Left lobe of liver (tissue), 2 donors: ENCODE data around the gene ZNF569. TPM values are rescaled to one million over a fixed set of nuclear protein-coding genes. Genes with fewer than 3 reads are reported as not detected.
"Not testable (repeated sequence)": the region's sequence is repeated elsewhere in the genome, so short reads cannot be mapped to it uniquely, and the experiment has no call there.

Experiments
- ATAC-seq: fragments of 200-7000 bp; cut with Tn5 transposase; one replicate; pipeline ENCODE4 v1.9.1; 2020; ENCODE audit warnings: mild to moderate bottlenecking, moderate library complexity
- DNase-seq: peaks from one replicate; pipeline ENCODE4 v3.0.0-alpha.2; 2020; ENCODE audit warnings: low spot score
- total RNA-seq: library from RNA; stranded (reverse); gene quantifications from one replicate; pipeline ENCODE4 v1.2.1, GENCODE V29; 2021
- donor health status: DM: no; HTN: no; CAD: no; lungs with moderate emphysema.
- donor health status: DM: no; HTN: yes; CAD: no.

The ZNF569 gene
- 2.1 TPM for total RNA-seq

DNA sequence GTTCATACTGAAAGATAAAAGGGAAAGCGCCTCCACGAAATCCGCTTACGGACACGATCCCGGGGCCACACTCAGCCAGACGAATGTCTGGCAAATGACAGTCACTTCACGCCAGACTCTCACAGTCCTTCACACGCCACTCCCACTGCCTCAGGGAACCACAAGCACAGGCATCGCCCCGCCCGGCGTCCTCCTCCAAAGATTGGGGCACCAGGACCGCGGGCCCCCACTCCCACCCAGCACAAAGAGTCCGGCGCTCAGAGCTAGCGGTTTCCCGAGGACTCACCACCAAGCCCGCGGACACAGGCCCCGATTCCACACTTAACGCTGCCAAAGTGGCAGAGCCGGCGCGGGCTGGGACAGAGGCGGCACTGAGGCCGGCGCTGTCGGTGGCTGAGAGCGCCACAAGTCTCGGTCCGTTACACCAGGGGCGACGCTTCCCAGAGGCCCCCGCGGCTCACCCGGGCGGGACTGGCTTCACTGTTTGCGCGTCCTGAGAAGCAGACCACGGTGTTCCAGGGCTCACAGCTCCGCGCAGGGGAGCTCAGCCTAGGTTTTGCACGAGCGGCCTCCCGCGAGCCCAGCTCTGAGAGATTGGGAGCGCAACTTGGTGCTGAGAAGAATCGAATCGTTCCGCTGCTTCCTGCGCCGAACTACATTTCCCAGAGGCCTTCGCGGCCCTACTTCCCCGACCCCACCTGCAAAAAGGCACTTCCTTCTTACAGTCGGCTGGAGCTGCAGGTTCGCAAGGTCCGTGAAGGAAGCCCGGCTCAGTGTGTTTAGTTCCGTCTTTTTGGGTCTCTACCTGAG lies at the start of gene ZNF569:
Gene ZNF569 (minus strand): TSS at position 647 of the 810 bp plus-strand sequence. CDS start 22,523 bp downstream, outside the sequence.
- DNase-seq = peak; percentile 92
- ATAC-seq = peak; percentile 83

DNA sequence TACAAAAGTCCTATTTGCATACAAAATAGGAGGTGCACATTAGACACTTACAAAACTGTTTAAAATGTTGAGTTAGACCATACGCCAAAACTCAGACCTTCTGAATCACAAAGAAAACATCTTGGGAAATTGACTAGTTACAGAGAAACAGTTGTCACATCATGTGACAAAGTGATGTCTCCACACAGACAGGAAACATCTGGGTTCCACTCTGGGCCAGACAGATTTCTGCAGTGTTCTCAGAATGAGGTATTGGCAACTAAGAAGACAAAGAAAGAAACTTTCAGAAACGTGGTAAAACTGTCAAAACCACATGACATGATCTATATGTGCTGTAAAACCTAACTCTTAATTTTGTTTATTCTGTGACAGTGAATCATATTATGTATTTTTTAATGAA lies 46.2 kb upstream of the ZNF569 start:
- ATAC-seq = no peak

DNA sequence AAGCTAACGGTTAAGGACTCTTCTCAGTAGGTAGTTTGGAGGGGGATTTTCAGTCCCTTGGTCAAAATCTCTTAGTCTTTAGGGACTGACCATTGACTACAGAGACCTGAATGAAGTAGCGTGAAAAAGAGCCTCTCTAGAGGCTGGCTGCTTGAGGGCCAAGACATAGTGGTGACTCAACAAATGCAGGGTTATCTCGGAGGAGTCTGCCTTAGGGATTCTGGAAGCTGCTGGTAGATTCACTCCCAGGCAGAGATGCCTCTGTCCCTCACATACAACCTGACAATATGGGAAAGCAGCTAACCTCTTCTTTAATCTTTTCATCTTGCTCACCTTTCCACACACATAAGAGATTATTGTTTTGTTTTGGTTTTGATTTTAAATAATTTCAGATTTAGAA lies 44.6 kb upstream of the ZNF569 start:
- ATAC-seq = no peak
- DNase-seq = no peak

More for the DNA sequence above, 46.2 kb upstream of the ZNF569 start:
- DNase-seq = no peak

DNA sequence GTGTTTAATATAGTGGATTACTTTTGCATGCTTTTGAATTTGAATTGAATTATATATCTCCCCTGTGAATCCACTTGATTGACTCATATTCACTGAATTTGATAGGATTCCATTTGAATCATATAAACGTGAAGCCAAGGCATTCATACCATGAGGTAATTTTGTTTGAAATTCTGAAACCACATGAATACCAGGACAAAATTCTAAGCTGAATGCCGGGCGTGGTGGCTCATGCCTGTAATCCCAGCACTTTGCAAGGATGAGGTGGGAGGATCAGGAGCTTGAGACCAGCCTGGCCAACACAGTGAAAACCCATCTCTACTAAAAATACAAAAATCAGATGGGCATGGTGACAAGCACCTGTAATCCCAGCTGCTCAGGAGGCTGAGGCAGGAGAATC lies 43.9 kb upstream of the ZNF569 start:
- ATAC-seq = no peak

DNA sequence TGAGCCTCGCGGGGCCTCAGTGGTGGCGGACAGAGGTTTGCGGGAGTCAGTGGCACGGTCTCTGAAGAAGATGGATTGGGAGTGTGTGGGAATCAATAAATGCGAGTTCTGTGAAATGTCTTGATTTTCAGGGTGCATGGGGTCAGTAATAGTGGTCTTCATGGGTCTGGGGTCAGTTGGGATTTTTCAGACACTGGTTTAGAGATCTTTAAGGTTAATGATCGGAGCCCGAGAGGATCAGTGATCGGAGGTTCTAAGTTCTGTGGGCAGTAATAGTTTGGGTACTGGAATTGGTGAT lies 39.9 kb upstream of the ZNF569 start:
- no peak for DNase-seq
- no peak for ATAC-seq

More for the DNA sequence above, 43.9 kb upstream of the ZNF569 start:
- DNase-seq = no peak

DNA sequence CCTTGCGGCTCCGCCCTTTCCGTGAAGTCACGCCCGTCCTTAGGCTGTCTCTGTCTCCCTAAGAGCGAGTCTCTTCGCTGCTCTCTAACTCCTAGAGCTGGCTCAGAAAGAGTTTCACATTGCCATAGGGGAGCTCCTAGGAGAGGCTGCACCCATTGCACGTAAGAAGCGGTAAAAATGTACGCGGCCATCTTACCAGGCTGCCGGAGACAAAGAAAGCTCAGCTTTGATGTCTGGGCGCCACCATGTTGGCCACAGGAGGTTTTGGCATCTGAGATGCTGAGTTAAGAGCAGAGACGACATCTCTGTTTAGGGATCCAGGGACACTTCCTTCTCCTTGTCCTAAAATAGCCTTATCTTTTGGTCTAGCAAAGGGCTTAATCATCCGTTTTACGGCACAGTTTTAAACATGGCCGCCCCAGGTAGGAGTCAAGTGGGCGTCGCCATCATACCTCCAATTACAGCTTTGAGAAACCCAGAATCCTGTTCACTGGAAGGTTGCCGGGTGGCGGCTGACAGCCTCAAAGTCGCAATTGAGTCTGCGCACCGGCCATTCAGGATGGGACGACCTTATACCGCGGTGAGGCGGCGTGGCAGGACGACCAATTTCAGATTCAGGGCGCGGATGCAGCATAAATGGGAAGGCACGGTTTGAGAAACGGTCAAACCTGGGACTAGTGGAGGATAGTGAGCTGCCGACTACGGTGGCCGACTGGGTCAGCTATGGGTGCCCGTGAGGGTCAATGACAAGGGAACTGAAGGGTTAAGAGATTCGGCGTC lies 39.3 kb upstream of the ZNF569 start, which contains the start of gene ZNF793:
Gene ZNF793 (plus strand): TSS at position 553 of the 780 bp plus-strand sequence. CDS start 16,501 bp downstream, outside the sequence.
- DNase-seq (peak; percentile 48), ATAC-seq (peak; percentile 58)

DNA sequence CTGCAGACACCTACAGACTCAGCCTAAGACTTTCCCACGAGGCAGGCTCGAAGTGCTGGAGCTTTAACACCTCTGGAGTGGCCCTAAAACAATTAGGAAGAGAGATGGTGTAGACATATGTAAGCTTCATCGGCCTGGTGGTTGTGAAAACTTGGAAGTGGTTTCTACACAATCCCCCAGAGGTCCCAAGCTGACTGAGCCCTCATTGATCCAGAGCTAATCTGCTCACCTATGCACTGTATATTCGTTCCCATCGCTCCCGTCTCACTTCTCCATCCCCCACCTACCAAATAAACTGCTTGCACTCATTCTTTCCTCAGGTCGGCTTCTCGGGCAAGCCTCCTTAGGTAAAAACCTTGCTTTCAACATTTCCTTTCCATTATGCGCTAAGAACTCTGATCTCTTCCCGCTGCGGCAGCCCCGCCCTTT lies 38.7 kb upstream of the ZNF569 start:
- ATAC-seq (no peak), DNase-seq (no peak)

DNA sequence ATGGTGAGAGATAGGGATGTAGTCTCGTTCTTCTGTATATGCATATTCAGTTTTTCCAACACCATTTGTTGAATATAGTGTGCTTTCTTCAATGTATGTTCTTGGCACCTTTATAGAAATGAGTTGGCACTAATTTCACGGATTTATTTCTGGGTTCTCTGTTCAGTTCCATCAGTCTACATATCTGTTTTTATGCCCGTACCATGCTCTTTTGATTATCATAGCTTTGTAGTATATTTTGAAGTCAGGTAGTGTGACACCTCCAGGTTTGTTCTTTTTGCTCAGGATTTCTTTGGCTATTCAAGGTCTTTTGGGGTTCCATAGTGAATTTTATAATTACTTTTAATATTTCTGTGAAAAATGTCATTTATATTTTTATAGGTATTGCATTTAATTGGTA lies 25.0 kb upstream of the ZNF569 start:
- no peak for DNase-seq
- ATAC-seq = no peak

DNA sequence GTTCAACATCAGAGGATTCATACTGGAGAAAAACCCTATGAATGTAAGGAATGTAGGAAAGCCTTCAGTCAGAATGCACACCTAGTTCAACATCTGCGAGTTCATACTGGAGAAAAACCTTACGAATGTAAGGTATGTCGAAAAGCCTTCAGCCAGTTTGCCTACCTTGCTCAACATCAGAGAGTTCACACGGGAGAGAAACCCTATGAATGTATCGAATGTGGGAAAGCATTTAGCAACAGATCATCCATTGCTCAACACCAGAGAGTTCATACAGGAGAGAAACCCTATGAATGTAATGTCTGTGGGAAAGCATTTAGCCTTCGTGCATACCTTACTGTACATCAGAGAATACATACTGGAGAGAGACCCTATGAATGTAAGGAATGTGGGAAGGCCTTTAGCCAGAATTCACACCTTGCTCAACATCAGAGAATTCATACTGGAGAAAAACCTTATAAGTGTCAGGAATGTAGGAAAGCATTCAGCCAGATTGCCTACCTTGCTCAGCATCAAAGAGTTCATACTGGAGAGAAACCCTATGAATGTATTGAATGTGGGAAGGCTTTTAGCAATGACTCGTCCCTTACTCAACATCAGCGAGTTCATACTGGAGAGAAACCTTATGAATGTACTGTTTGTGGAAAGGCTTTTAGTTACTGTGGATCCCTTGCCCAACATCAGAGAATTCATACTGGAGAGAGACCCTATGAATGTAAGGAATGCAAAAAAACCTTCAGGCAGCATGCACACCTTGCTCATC lies 17.3 kb upstream of the ZNF569 start:
- ATAC-seq (no peak), DNase-seq (no peak)

DNA sequence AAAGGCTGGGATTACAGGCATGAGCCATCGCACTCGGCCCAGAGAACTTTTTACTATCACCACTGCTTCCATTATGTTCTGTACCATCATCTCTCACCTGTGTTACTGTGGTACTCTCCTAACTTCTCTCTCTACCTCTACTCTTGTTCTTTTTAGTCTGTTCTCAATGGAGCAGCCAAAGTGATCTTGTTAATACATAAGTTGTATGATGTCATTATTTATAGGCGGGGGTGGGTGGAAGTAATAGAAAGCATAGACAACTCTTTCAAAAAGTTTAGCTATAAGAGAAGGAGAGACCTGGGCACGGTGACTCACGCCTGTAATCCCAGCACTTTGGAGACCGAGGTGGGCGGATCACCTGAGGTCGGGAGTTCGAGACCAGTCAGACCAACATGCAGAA lies 4.9 kb upstream of the ZNF569 start:
- DNase-seq (no peak), ATAC-seq (no peak)

DNA sequence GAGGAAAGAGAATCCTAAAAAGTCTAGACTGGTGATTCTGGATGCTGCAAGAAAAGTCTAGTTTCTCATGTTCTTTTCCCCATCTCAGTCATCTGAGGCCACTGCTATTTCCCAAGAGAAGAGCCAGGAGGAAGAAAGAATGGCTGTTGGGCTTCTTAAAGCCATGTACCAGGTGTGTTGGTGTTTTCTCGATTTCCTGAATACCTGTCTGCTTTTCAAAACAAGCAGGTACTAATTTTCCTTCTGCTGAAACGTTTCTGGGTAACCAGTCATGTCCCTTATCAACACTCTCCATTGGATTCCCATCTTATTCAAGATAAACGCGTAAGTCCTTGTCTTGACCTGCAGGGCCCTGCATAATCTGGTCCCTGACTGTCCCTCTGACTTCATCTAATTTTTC lies 3.0 kb upstream of the ZNF569 start:
- ATAC-seq = no peak

DNA sequence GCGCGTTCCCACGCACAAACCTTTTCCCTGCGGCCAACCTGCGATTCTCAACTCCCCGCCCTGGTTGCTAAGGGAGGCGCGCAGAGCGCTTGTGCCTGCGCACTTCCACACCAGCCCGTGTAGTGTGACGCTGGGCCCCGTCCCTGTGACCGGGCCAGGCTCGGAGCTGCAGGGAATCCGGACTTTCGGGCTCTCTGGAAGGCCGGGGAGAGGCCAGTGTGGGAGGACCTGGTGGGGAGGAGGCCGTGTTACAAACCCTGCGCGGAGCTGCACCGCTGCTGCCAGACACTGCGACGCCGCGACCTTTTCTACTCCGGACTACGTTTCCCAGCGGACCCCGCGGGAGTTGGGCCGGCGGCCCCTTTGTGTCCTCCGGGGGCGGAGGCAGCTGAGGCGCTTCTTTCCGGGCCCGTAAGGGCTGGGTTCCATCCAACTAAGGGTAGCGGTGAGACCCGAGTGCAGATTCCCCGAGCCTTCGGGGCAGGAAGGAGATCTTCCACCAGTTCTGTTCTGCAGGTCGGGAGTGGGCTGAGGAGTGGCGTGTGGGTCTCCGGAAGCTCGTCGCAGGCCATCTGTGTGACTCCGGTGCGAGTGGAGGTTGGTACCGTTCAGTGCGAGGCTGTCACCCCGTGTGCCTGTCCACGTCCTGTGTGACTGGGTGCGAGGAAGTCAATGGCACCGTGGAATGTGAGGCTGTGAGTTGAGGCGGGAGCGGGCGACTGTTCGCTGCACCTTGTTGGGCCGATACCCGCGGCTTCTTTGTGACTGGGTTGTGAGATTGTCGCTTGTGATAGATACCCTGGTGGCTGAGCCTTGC lies 1.9 kb upstream of the ZNF569 start, which contains the start of gene ZNF570:
Gene ZNF570 (plus strand): TSS at position 396 of the 817 bp plus-strand sequence. CDS start 999 bp downstream, outside the sequence.
- ATAC-seq (peak; percentile 86), DNase-seq (peak; percentile 92)

More for the DNA sequence above, 3.0 kb upstream of the ZNF569 start:
- DNase-seq = no peak

DNA sequence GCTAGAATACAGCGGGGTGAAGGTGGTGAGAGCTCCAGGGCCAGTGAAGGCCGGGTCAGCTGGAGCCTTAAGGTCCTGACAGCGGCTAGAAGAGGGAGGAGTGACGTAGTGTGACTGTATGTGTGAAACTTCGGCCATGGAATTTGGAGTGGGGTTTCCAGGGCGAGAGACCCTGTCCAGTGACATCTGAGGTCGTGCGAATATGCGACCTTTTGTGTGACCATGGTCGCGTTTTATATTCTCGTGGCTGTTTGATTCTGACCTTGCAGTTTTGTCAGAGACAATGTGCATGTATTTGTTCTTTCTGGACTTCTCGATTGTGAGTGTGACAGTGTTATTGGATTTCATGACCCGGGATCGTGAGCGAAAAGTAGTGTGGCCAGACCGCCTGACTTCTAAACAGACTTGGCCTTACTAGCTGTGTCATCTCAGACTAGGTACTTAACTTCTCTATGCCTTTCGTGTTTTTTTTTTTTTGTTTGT lies 405 bp upstream of the ZNF569 start:
- no peak for DNase-seq
- no peak for ATAC-seq

DNA sequence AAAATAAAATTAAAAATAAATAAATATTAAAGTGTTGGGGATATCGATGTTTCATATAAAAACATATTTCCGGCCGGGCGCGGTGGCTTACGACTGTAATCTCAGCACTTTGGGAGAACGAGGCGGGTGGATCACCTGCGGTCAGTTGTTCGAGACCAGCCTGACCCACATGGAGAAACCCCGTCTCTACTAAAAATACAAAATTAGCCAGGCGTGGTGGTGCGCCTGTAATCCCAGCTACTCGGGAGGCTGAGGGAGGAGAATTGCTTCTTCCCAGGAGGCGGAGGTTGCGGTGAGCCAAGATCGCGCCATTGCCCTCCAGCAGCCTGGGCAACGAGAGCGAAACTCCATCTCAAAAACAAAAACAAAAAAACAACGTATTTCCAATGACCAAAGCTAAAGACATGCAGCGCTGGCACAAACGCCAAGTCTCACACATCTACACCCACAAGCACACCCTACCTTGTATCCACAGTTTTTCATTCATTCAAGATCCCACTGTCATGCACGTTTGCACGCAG lies 907 bp downstream of the ZNF569 start:
- no peak for ATAC-seq
- DNase-seq = no peak

DNA sequence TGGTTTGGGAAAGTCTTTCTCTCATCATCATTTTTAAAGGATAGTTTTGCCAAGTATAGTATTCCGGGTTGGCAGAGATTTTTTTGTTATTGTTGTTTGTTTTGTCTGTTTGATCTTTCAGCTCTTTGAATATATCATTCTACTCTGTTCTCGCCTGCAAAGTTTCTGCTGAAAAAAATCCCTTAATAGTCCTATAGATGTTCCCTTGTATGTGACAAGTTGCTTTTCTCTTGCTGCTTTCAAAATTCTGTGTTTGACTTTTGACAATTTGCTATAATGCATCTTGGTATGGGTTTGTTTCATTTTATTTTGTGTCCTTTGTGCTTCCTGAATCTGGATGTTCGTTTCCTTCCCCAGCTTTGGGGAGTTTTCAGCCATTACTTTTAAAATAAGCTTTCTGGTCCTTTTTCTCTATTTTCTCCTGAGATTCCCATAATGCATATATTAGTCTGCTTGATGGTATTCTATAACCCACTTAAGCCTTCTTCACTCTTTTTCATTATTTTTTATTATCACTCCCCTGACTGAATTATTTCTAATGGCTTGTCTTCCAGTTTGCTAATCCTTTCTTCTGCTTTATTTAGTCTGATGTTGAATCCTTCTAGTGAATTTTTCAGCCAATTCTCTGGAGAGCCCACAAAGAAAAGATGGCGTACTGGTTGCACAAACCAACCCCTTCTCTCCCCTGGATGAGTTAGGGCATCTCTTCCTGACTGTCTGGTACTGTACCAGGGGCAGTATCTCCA lies 14.6 kb downstream of the ZNF569 start:
- no peak for ATAC-seq
- no peak for DNase-seq

DNA sequence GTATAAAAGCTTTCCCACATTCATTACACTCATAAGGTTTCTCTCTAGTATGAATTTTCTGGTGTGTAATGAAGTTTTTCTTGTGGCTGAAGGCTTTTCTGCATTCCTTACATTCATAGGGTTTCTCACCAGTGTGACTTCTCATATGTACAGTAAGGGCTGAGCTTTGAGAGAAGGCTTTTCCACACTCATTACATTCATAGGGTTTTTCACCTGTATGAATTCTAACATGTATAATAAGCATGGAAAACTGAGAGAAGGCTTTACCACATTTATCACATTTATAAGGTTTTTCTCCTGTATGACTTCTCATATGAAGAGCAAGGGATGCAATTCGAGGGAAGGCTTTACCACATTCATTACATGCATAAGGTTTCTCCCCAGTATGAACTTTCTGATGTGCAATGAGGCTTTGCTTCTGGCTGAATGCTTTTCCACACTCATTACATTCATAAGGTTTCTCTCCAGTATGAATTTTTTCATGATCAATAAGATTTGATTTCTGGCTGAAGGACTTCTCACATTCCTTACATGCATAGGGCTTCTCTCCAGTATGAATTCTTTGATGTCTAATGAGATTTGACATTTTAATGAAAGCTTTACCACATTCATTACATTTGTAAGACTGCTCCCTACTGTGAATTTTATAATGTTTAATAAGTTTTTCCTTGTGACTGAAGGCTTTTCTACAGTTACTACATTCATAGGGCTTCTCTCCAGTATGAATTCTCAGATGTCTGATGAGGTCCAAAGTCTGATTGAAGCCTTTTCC lies 53.7 kb downstream of the ZNF569 start:
- DNase-seq (no peak), ATAC-seq (no peak)

DNA sequence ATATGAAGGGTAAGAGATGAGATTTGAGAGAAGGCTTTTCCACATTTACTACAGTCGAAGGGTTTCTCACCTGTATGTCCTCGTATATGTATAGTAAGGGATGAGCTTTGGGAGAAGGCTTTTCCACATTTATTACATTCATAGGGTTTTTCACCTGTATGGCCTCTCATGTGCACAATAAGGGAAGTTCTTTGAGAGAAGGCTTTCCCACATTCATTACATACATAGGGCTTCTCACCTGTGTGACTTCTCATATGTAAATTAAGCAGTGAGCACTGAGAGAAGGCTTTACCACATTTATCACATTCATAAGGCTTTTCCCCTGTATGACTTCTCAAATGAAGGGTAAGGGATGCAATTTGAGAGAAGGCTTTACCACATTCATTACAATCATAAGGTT lies 54.5 kb downstream of the ZNF569 start:
- no peak for DNase-seq

DNA sequence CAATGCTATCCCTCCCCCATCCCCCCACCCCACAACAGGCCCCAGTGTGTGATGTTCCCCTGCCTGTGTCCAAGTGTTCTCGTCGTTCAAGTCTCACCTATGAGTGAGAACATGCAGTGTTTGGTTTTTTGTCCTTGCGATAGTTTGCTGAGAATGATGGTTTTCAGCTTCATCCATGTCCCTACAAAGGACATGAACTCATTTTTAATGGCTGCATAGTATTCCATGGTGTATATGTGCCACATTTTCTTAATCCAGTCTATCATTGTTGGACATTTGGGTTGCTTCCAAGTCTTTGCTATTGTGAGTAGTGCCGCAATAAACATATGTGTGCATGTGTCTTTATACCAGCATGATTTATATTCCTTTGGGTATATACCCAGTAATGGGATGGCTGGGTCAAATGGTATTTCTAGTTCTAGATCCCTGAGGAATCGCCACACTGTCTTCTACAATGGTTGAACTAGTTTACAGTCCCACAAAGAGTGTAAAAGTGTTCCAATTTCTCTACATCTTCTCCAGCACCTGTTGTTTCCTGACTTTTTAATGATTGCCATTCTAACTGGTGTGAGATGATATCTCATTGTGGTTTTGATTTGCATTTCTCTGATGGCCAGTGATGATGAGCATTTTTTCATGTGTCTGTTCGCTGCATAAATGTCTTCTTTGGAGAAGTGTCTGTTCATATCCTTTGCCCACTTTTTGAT lies 61.0 kb downstream of the ZNF569 start:
- ATAC-seq, DNase-seq: not testable (repeated sequence)

More for the DNA sequence above, 54.5 kb downstream of the ZNF569 start:
- ATAC-seq = no peak
